K562 (cell line): ENCODE data around the gene POLN. TPM values are rescaled to one million over a fixed set of nuclear protein-coding genes. Genes with fewer than 3 reads are reported as not detected.

Source experiments
- ATAC-seq: fragments of 200-7000 bp; cut with Tn5 transposase; 3 replicates; pipeline ENCODE4 v1.9.1; 2020; ENCODE audit warnings: moderate library complexity
- BruUV-seq: library from RNA; stranded (reverse); fragments of 400-500 nt; replicated peaks from 2 replicates; lab custom pipeline; 2021; lab: Mats Ljungman, UMichigan
- CTCF ChIA-PET: fragments of 300-600 bp; formaldehyde crosslinking; extraction: SDS; loops from one replicate; lab custom pipeline; 2021; ENCODE audit warnings: low intra/inter-chr PET ratio; lab: Yijun Ruan, JAX
- POLR2A ChIA-PET: fragments of 300-600, 350-650 bp; sonication (Branson Sonifier 250); formaldehyde crosslinking; extraction: SDS; loops from one replicate; lab custom pipeline; 2021; ENCODE audit warnings: antibody characterized with exemption, inconsistent platforms; lab: Yijun Ruan, JAX
- DNase-seq, 4 experiments: peaks; one replicate each; pipeline versions ENCODE4 v3.0.0 to v3.0.0-alpha.2; 2011 to 2018; ENCODE audit warnings: low spot score in 3 of 4, mixed read lengths in 3 of 4; ENCODE audit errors: extremely low read depth in 1 of 4
- FAIRE-seq: peaks from 2 replicates; lab custom pipeline; 2011; peaks lifted over from hg19 to GRCh38; lab: Jason Lieb, UNC
- H2AFZ ChIP-seq: 2 replicates; pipeline ENCODE4 v1.6.0; 2011; ENCODE audit warnings: low read depth, low read length, control low read depth, inconsistent platforms
- H3K27ac ChIP-seq: fragments of 200-600 bp; 3 replicates; pipeline ENCODE4 v1.8.0; 2011; ENCODE audit warnings: low read depth, mild to moderate bottlenecking, control low read depth, inconsistent platforms, low read length, moderate library complexity, mixed read lengths; ENCODE audit errors: extremely low read depth
- H3K27me3 ChIP-seq, 2 experiments: fragments of 300-600 bp in 1 of 2; 2 replicates in 1 of 2; 3 replicates in 1 of 2; pipeline versions ENCODE4 v1.6.0 to v1.8.0; 2011; ENCODE audit warnings: inconsistent platforms in 2 of 2, low read length in 2 of 2, mild to moderate bottlenecking in 1 of 2, mixed read lengths in 1 of 2, moderate library complexity in 1 of 2; ENCODE audit not compliant: control insufficient read depth in 2 of 2, insufficient read depth in 2 of 2
- H3K36me3 ChIP-seq: fragments of 300-600 bp; 3 replicates; pipeline ENCODE4 v1.8.0; 2011; ENCODE audit warnings: mild to moderate bottlenecking, low read length, inconsistent platforms; ENCODE audit not compliant: control insufficient read depth, insufficient read depth
- H3K4me1 ChIP-seq, 2 experiments: fragments of 200-600 bp in 1 of 2; replicated peaks in 1 of 2; 2 replicates in 1 of 2; 3 replicates in 1 of 2; pipeline versions ENCODE4 v1.5.1 to v1.8.0; 2011; ENCODE audit warnings: inconsistent platforms in 2 of 2, low read length in 2 of 2, mild to moderate bottlenecking in 1 of 2, mixed read lengths in 1 of 2, moderate library complexity in 1 of 2; ENCODE audit not compliant: control insufficient read depth in 2 of 2, insufficient read depth in 2 of 2
- H3K4me2 ChIP-seq: 2 replicates; pipeline ENCODE4 v1.6.1; 2011; ENCODE audit warnings: low read length, control low read depth, inconsistent platforms, mixed read lengths; ENCODE audit not compliant: insufficient read depth
- H3K4me3 ChIP-seq: fragments of 200-600 bp; sonication (generic), shearing (Covaris generic); 2 replicates; pipeline ENCODE4 v1.5.1; 2016; ENCODE audit warnings: control low read depth, inconsistent platforms
- H3K79me2 ChIP-seq: fragments of 200-600 bp; 3 replicates; pipeline ENCODE4 v1.8.0; 2011; ENCODE audit warnings: low read length, inconsistent platforms; ENCODE audit not compliant: control insufficient read depth, insufficient read depth
- H3K9ac ChIP-seq, 2 experiments: 2 replicates each; pipeline versions ENCODE4 v1.6.0 to v1.6.1; 2011; ENCODE audit warnings: low read depth in 2 of 2, low read length in 2 of 2, control low read depth in 1 of 2, inconsistent platforms in 1 of 2, mild to moderate bottlenecking in 1 of 2, mixed read lengths in 1 of 2; ENCODE audit not compliant: insufficient read depth in 1 of 2
- H3K9me1 ChIP-seq: one replicate; pipeline ENCODE4 v1.6.0; 2011; ENCODE audit warnings: inconsistent platforms, mild to moderate bottlenecking, low read length, moderate library complexity; ENCODE audit not compliant: control insufficient read depth, insufficient read depth
- H3K9me3 ChIP-seq: replicated peaks from 2 replicates; pipeline ENCODE4 v1.5.1; 2011; ENCODE audit warnings: low read depth, low read length, inconsistent platforms; ENCODE audit not compliant: control insufficient read depth, insufficient read depth
- H4K20me1 ChIP-seq: replicated peaks from 2 replicates; pipeline ENCODE4 v1.6.1; 2011; ENCODE audit warnings: low read length, inconsistent platforms, mixed read lengths; ENCODE audit not compliant: control insufficient read depth, insufficient read depth
- CCNT2 ChIP-seq: IDR thresholded peaks from 2 replicates; pipeline ENCODE4 v1.6.1; 2011; ENCODE audit warnings: borderline replicate concordance, low read depth, mild to moderate bottlenecking, moderate library complexity, mixed read lengths, low read length; ENCODE audit not compliant: insufficient read length; ENCODE audit errors: extremely low read depth
- CEBPG ChIP-seq, 3 experiments: fragments of 200-800 bp in 1 of 3; sonication (Bioruptor generic) in 1 of 3; sonication (generic) in 1 of 3; formaldehyde crosslinking in 1 of 3; IDR thresholded peaks in 2 of 3; conservative IDR thresholded peaks in 1 of 3; 2 replicates each; pipeline versions ENCODE4 v1.6.1 to v1.8.0; 2016 to 2022; ENCODE audit warnings: missing compliant biosample characterization in 2 of 3, missing genetic modification characterization in 2 of 3, mild to moderate bottlenecking in 1 of 3, missing genetic modification reagents in 1 of 3
- DMBX1 ChIP-seq: fragments of 250-450 bp; sonication (Bioruptor Pico); IDR thresholded peaks from 2 replicates; pipeline ENCODE4 v1.8.0; 2022; ENCODE audit warnings: inconsistent platforms, mild to moderate bottlenecking, moderate library complexity, borderline replicate concordance
- KAT8 ChIP-seq: fragments of 450-650 bp; IDR thresholded peaks from 2 replicates; pipeline ENCODE4 v1.6.1; 2016; ENCODE audit warnings: low read depth, mild to moderate bottlenecking
- NR2C2 ChIP-seq, 2 experiments: fragments of 200-800 bp in 1 of 2; sonication (Bioruptor generic) in 1 of 2; sonication (generic) in 1 of 2; formaldehyde crosslinking in 1 of 2; IDR thresholded peaks; 2 replicates each; pipeline versions ENCODE4 v1.6.1 to v1.8.0; 2016 to 2022; ENCODE audit warnings: mild to moderate bottlenecking in 1 of 2, missing compliant biosample characterization in 1 of 2, missing genetic modification characterization in 1 of 2, missing genetic modification reagents in 1 of 2
- POLR2AphosphoS2 ChIP-seq: IDR thresholded peaks from 2 replicates; pipeline ENCODE4 v1.6.1; 2012; ENCODE audit warnings: low read length, improper control_type of control experiment
- POLR2B ChIP-seq: fragments of 450-650 bp; IDR thresholded peaks from 2 replicates; pipeline ENCODE4 v1.6.1; 2018; ENCODE audit warnings: low read depth; ENCODE audit not compliant: partially characterized antibody
- POU5F1 ChIP-seq: fragments of 150-350 bp; IDR thresholded peaks from 2 replicates; pipeline ENCODE4 v1.6.1; 2014; ENCODE audit warnings: borderline replicate concordance, low read length, low read depth, mild to moderate bottlenecking; ENCODE audit not compliant: partially characterized antibody
- PRMT5 ChIP-seq: sonication (generic); formaldehyde crosslinking; IDR thresholded peaks from 2 replicates; pipeline ENCODE4 v1.5.0; 2020; ENCODE audit warnings: missing genetic modification reagents
- RBBP5 ChIP-seq: fragments of 200-600 bp; sonication (generic); IDR thresholded peaks from 2 replicates; pipeline ENCODE4 v1.6.1; 2012; ENCODE audit warnings: borderline replicate concordance, mild to moderate bottlenecking, low read length, control low read depth, inconsistent platforms; ENCODE audit not compliant: insufficient read depth, poor library complexity, severe bottlenecking
- RFX1 ChIP-seq: fragments of 450-650 bp; IDR thresholded peaks from 2 replicates; pipeline ENCODE4 v1.6.1; 2016; ENCODE audit warnings: mild to moderate bottlenecking, moderate library complexity
- SMC3 ChIP-seq: conservative IDR thresholded peaks from 2 replicates; pipeline ENCODE4 v1.6.1; 2011; ENCODE audit warnings: low read depth, low read length, improper control_type of control experiment; ENCODE audit not compliant: insufficient read depth
- ZFP30 ChIP-seq: fragments of 250-450 bp; sonication (Bioruptor Pico); IDR thresholded peaks from 2 replicates; pipeline ENCODE4 v1.8.0; 2022; ENCODE audit warnings: moderate library complexity, mild to moderate bottlenecking, inconsistent platforms, borderline replicate concordance
- ZNF121 ChIP-seq: sonication (generic); formaldehyde crosslinking; conservative IDR thresholded peaks from 2 replicates; pipeline ENCODE4 v1.8.0; 2022; ENCODE audit warnings: missing genetic modification reagents
- ZNF143 ChIP-seq: sonication (generic); formaldehyde crosslinking; IDR thresholded peaks from 2 replicates; pipeline ENCODE4 v1.9.0; 2022; ENCODE audit warnings: mild to moderate bottlenecking, missing genetic modification reagents
- WGBS: fragments of 100-300 bp; shearing (Covaris generic); methylation state at CpG from one replicate; pipeline ENCODE4 v1.1.6; 2016; ENCODE audit warnings: low coverage, mixed read lengths; ENCODE audit not compliant: insufficient coverage; ENCODE audit errors: missing lambda C conversion rate; 5-methylcytosine and 5-hydroxymethylcytosine counted together
- in situ Hi-C: fragments of 300-500 bp; cut with MboI; formaldehyde crosslinking; loops from 4 replicates; pipeline ENCODE4 v1.15.0; 2018; ENCODE audit warnings: inconsistent platforms, mixed read lengths
- intact Hi-C: fragments of 100-400 bp; cut with micrococcal nuclease; formaldehyde crosslinking; loops from 2 replicates; pipeline ENCODE4 v1.14.2; 2022
- polyA plus RNA-seq, 8 experiments: library from polyadenylated mRNA; depleted of rRNA in 4 of 8; stranded (reverse) in 5 of 8; unstranded in 3 of 8; fragments of >200 nt; fragmentation: Nextera tagmentation in 2 of 8; fragmentation: Illumina TruSeq in 1 of 8; extraction: Ambion mirVana in 2 of 8; extraction: Trizol in 1 of 8; gene quantifications; 2 replicates each; pipeline versions ENCODE4 v1.2.1 to v1.2.3, GENCODE V29; 2011 to 2014; ENCODE audit warnings: inconsistent platforms in 1 of 8, missing spikeins in 1 of 8
- total RNA-seq, 7 experiments: library from RNA; depleted of rRNA in 6 of 7; stranded (reverse); fragments of >200 nt in 6 of 7; fragmentation: Illumina TruSeq in 2 of 7; extraction: Trizol in 2 of 7; gene quantifications; 2 replicates each; pipeline versions ENCODE4 v1.2.1 to v1.2.3, GENCODE V29; 2011 to 2021; ENCODE audit warnings: low replicate concordance in 1 of 7
- TF ChIP-seq, protein P1 (sequence below): fragments of 450-650 bp; IDR thresholded peaks from 2 replicates; pipeline ENCODE4 v1.7.1; 2018; ENCODE audit warnings: mild to moderate bottlenecking, low read depth; ENCODE audit not compliant: partially characterized antibody
- TF ChIP-seq, protein P2 (sequence below), 2 experiments: fragments of 450-650 bp; IDR thresholded peaks; 2 replicates each; pipeline ENCODE4 v1.6.1; 2016

POLN gene
- total and polyA plus RNA-seq, 9 of the 15 experiments (the other 6 are each of a cell fraction or from before 2014, with no cell fraction given), result 0.08 to 0.91 (median 0.32) TPM

DNA sequence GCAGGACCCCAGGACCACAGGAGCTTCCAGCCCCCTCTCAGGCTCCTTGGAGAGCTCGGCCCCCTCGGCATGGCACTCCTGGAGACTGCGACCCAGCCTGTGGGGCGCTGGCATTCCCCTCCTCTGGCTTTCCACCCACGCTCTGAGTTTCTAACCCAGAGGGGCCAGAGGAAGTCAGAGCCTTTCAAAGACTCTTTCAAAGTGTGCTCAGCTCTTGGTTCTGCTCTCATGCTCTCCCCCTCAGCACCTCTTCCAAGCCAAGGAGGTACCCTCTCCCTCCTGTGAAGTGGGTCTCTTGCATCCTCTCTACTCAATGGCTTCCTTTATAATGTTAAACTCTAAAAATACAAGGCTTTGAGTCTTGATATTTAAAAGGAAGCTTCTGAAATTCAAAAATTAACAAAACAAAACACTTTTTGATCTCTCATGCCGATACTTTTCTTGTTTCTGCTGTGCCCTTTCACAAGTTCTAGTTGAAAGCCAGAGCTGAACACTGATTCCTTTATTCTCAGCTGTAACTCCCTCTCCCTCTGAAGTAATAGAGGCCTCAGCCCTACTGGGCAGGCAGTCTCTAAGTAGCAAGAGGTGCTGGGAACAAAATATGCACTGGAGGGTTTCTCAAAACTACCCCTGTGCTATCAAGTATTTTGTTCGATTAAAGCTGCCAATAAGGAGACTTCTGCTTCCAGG is 100.0 kb downstream of the POLN start:
- POLR2A ChIA-PET, result interaction anchor here (0.7 to 1.0 kb wide), 2 partner anchors 9 to 60 kb away, joined by 3 to 4 read pairs; no protein-coding TSS in a partner anchor
- Histone ChIP-seq H3K27ac (no peak overlapping the region), H3K9me1 (no peaks in the 10 kb centered on the region), H2AFZ (no peak overlapping the region), H3K4me1 (peaks cover 0 to 4% of the 10 kb centered on the region in 2 experiments; a peak in 2 of 5 replicates), H3K4me3 (no peak overlapping the region), H3K4me2 (no peak overlapping the region), H3K27me3 (peaks cover 9 to 32% of the 10 kb centered on the region in 2 experiments), H3K9ac (no peak overlapping the region), H4K20me1 (no peaks in the 10 kb centered on the region), H3K36me3 (no peaks in the 10 kb centered on the region), H3K79me2 (no peaks in the 10 kb centered on the region), H3K9me3 (no peaks in the 10 kb centered on the region)
- DNase-seq (no peak), ATAC-seq (no peak), FAIRE-seq (no peak)
- CTCF ChIA-PET, result no interaction called here
- in situ Hi-C loops (no loop called here), intact Hi-C loops (no loop called here)
- TF ChIP-seq SMC3 (no peak), RBBP5 (no peak), CEBPG (CRISPR knock-in tag; IDR thresholded peaks at IDR 0.05) (no peak), CEBPG (tag; conservative IDR thresholded peaks at IDR 0.05 in 1 of 2, IDR thresholded peaks at IDR 0.05 in 1 of 2) (no peak), DMBX1 (CRISPR knock-in tag) (no peak), ZNF121 (CRISPR knock-in tag) (no peak), POU5F1 (no peak), KAT8 (no peak), ZNF143 (CRISPR knock-in tag) (no peak), POLR2B (no peak), PRMT5 (CRISPR knock-in tag) (no peak), POLR2AphosphoS2 (no peak), RFX1 (no peak), CCNT2 (no peak), NR2C2 (CRISPR knock-in tag; IDR thresholded peaks at IDR 0.05) (no peak), NR2C2 (tag; IDR thresholded peaks at IDR 0.05) (no peak), ZFP30 (CRISPR knock-in tag) (no peak)
- TF ChIP-seq, protein P1, sequence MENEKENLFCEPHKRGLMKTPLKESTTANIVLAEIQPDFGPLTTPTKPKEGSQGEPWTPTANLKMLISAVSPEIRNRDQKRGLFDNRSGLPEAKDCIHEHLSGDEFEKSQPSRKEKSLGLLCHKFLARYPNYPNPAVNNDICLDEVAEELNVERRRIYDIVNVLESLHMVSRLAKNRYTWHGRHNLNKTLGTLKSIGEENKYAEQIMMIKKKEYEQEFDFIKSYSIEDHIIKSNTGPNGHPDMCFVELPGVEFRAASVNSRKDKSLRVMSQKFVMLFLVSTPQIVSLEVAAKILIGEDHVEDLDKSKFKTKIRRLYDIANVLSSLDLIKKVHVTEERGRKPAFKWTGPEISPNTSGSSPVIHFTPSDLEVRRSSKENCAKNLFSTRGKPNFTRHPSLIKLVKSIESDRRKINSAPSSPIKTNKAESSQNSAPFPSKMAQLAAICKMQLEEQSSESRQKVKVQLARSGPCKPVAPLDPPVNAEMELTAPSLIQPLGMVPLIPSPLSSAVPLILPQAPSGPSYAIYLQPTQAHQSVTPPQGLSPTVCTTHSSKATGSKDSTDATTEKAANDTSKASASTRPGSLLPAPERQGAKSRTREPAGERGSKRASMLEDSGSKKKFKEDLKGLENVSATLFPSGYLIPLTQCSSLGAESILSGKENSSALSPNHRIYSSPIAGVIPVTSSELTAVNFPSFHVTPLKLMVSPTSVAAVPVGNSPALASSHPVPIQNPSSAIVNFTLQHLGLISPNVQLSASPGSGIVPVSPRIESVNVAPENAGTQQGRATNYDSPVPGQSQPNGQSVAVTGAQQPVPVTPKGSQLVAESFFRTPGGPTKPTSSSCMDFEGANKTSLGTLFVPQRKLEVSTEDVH, result no peak
- TF ChIP-seq, protein P2, sequence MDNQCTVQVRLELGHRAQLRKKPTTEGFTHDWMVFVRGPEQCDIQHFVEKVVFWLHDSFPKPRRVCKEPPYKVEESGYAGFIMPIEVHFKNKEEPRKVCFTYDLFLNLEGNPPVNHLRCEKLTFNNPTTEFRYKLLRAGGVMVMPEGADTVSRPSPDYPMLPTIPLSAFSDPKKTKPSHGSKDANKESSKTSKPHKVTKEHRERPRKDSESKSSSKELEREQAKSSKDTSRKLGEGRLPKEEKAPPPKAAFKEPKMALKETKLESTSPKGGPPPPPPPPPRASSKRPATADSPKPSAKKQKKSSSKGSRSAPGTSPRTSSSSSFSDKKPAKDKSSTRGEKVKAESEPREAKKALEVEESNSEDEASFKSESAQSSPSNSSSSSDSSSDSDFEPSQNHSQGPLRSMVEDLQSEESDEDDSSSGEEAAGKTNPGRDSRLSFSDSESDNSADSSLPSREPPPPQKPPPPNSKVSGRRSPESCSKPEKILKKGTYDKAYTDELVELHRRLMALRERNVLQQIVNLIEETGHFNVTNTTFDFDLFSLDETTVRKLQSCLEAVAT (IDR thresholded peaks at IDR 0.05), result no peak
- no TSS peak for BruUV-seq
- WGBS, result 2% methylated on average over 6 of the region's 7 CpGs
